ENCODE data around the gene BOD1.

DNA sequence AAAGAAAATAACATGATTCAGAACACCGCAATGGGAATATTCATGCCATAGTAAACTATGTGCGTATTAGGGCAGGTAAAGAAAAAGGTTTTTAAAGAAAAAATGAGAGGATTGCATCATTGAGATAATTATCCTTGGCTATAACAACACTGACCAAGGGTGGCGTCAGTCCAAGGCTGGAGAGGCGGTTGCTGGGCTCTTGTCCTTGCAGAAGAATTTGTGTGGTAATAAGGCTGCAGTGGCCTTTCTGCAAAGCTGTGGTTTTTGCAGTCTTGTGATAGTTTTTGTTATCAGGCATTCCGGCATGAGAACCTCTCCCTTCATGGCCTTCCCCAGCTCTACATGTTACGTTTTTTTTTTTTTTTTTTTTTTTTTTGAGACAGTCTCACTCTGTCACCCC, 14.0 kb downstream of the BOD1 start:
- TF ChIP-seq POLR2A (IDR thresholded peaks at IDR 0.05) (no peak), CTCF (IDR thresholded peaks at IDR 0.05) (no peak)

Data from prostate gland (tissue), 2 donors.